H1 (cell line): ENCODE results near the gene TOR4A. TPM values are rescaled to one million over a fixed set of nuclear protein-coding genes. Genes with fewer than 3 reads are reported as not detected.
A peak's percentile ranks its signal among the peaks of the same experiment; 100 is the strongest.

ENCODE experiments used
- CTCF ChIA-PET: fragments of 300-600 bp; sonication (Branson Sonifier 250); formaldehyde crosslinking; loops from one replicate; lab custom pipeline; 2021; ENCODE audit not compliant: partially characterized antibody; lab: Charles Lee
- POLR2A ChIA-PET: fragments of 300-600 bp; sonication (Branson Sonifier 250); formaldehyde crosslinking; loops from one replicate; lab custom pipeline; 2021; ENCODE audit warnings: inconsistent platforms; ENCODE audit not compliant: partially characterized antibody; lab: Charles Lee
- DNase-seq, 2 experiments: peaks; one replicate each; pipeline versions ENCODE4 v3.0.0 to v3.0.0-alpha.2; 2010 to 2022; ENCODE audit warnings: low spot score in 2 of 2, low read depth in 1 of 2, mixed read lengths in 1 of 2
- FAIRE-seq: peaks from 2 replicates; lab custom pipeline; 2011; peaks lifted over from hg19 to GRCh38; lab: Jason Lieb, UNC
- H2AFZ ChIP-seq: 2 replicates; pipeline ENCODE4 v1.8.1; 2012; ENCODE audit warnings: low read length, inconsistent platforms
- H2AK5ac ChIP-seq: 2 replicates; pipeline ENCODE4 v1.6.1; 2013; ENCODE audit warnings: low read depth, low read length
- H2BK120ac ChIP-seq: replicated peaks from 2 replicates; pipeline ENCODE3; 2013; ENCODE audit warnings: low read depth, low read length, inconsistent platforms
- H2BK12ac ChIP-seq: 2 replicates; pipeline ENCODE4 v1.6.1; 2013; ENCODE audit warnings: low read depth, low read length
- H2BK15ac ChIP-seq: 2 replicates; pipeline ENCODE4 v1.6.1; 2013; ENCODE audit warnings: low read length
- H2BK20ac ChIP-seq: 2 replicates; pipeline ENCODE4 v1.6.1; 2013; ENCODE audit warnings: low read length
- H2BK5ac ChIP-seq: 2 replicates; pipeline ENCODE4 v1.6.1; 2013; ENCODE audit warnings: low read depth, low read length
- H3K14ac ChIP-seq: 2 replicates; pipeline ENCODE4 v1.6.1; 2013; ENCODE audit warnings: inconsistent platforms; ENCODE audit not compliant: insufficient read length
- H3K18ac ChIP-seq: 2 replicates; pipeline ENCODE4 v1.6.1; 2013; ENCODE audit warnings: low read length; ENCODE audit errors: extremely low read depth
- H3K23ac ChIP-seq: 2 replicates; pipeline ENCODE4 v1.6.1; 2013; ENCODE audit warnings: inconsistent platforms; ENCODE audit not compliant: insufficient read length
- H3K23me2 ChIP-seq: 2 replicates; pipeline ENCODE4 v1.6.1; 2013; ENCODE audit warnings: low read depth, low read length
- H3K27ac ChIP-seq: 2 replicates; pipeline ENCODE4 v1.6.1; 2011; ENCODE audit warnings: low read depth, low read length, inconsistent platforms
- H3K27me3 ChIP-seq, 4 experiments: replicated peaks in 1 of 4; 1 replicate in 1 of 4; 2 replicates in 3 of 4; pipeline versions ENCODE4 v1.6.1 to v1.8.1; 2011 to 2013; ENCODE audit warnings: low read length in 3 of 4, mild to moderate bottlenecking in 3 of 4, inconsistent platforms in 2 of 4, mixed read lengths in 2 of 4, moderate library complexity in 1 of 4; ENCODE audit not compliant: control insufficient read depth in 3 of 4, insufficient read depth in 3 of 4; ENCODE audit errors: extremely low read depth in 1 of 4
- H3K36me3 ChIP-seq, 4 experiments: 2 replicates each; pipeline versions ENCODE4 v1.6.1 to v1.8.1; 2011 to 2013; ENCODE audit warnings: mild to moderate bottlenecking in 4 of 4, low read length in 3 of 4, moderate library complexity in 2 of 4, control low read depth in 1 of 4, inconsistent platforms in 1 of 4; ENCODE audit not compliant: insufficient read depth in 4 of 4, control insufficient read depth in 2 of 4
- H3K4ac ChIP-seq: replicated peaks from 2 replicates; pipeline ENCODE3; 2013; ENCODE audit warnings: low read length, low read depth, mixed read lengths, inconsistent platforms; ENCODE audit not compliant: insufficient read length
- H3K4me1 ChIP-seq, 4 experiments: replicated peaks in 1 of 4; 1 replicate in 1 of 4; 2 replicates in 3 of 4; pipeline versions ENCODE4 v1.6.1 to v1.8.1; 2011 to 2013; ENCODE audit warnings: low read length in 3 of 4, inconsistent platforms in 2 of 4, mixed read lengths in 1 of 4; ENCODE audit not compliant: insufficient read depth in 4 of 4, control insufficient read depth in 3 of 4
- H3K4me2 ChIP-seq, 2 experiments: 2 replicates each; pipeline versions ENCODE4 v1.6.1 to v1.8.1; 2011 to 2013; ENCODE audit warnings: low read depth in 2 of 2, low read length in 2 of 2, control low read depth in 1 of 2, inconsistent platforms in 1 of 2, mild to moderate bottlenecking in 1 of 2; ENCODE audit not compliant: insufficient read depth in 1 of 2
- H3K4me3 ChIP-seq, 4 experiments: fragments of 200-600, 300-600 bp in 1 of 4; sonication (generic), shearing (Covaris generic), sonication (Bioruptor Twin) in 1 of 4; 2 replicates each; pipeline versions ENCODE4 v1.5.1 to v1.8.1; 2011 to 2016; ENCODE audit warnings: low read length in 4 of 4, low read depth in 3 of 4, control low read depth in 2 of 4, inconsistent platforms in 2 of 4, mild to moderate bottlenecking in 2 of 4, mixed read lengths in 1 of 4, moderate library complexity in 1 of 4; ENCODE audit not compliant: insufficient read depth in 2 of 4; ENCODE audit errors: extremely low read depth in 1 of 4
- H3K56ac ChIP-seq: replicated peaks from 2 replicates; pipeline ENCODE3; 2013; ENCODE audit warnings: low read depth, mild to moderate bottlenecking, mixed read lengths, low read length, inconsistent platforms; ENCODE audit not compliant: insufficient read length
- H3K79me1 ChIP-seq: 2 replicates; pipeline ENCODE4 v1.6.1; 2013; ENCODE audit warnings: low read depth, low read length, control low read depth
- H3K79me2 ChIP-seq, 2 experiments: 2 replicates each; pipeline versions ENCODE4 v1.6.1 to v1.8.1; 2012 to 2013; ENCODE audit warnings: low read length in 2 of 2, mild to moderate bottlenecking in 2 of 2, inconsistent platforms in 1 of 2; ENCODE audit not compliant: insufficient read depth in 2 of 2, control insufficient read depth in 1 of 2
- H3K9ac ChIP-seq, 4 experiments: replicated peaks in 1 of 4; 1 replicate in 1 of 4; 2 replicates in 3 of 4; pipeline versions ENCODE4 v1.6.1 to v1.8.1; 2011 to 2013; ENCODE audit warnings: low read depth in 3 of 4, low read length in 3 of 4, control low read depth in 2 of 4, mild to moderate bottlenecking in 2 of 4, moderate library complexity in 2 of 4, inconsistent platforms in 1 of 4; ENCODE audit errors: extremely low read depth in 1 of 4
- H3K9me3 ChIP-seq, 2 experiments: 2 replicates each; pipeline versions ENCODE4 v1.6.1 to v1.8.1; 2012 to 2013; ENCODE audit warnings: mild to moderate bottlenecking in 2 of 2, moderate library complexity in 2 of 2, control low read depth in 1 of 2, inconsistent platforms in 1 of 2, low read depth in 1 of 2, low read length in 1 of 2, mixed read lengths in 1 of 2; ENCODE audit not compliant: insufficient read depth in 2 of 2
- H4K20me1 ChIP-seq, 2 experiments: replicated peaks in 1 of 2; 2 replicates each; pipeline versions ENCODE3 to v1.8.1; 2011 to 2013; ENCODE audit warnings: inconsistent platforms in 2 of 2, low read length in 2 of 2, mild to moderate bottlenecking in 1 of 2; ENCODE audit not compliant: insufficient read depth in 2 of 2, control insufficient read depth in 1 of 2
- H4K5ac ChIP-seq: 2 replicates; pipeline ENCODE4 v1.6.1; 2013; ENCODE audit warnings: low read length, low read depth, mixed read lengths, inconsistent platforms; ENCODE audit not compliant: insufficient read length
- H4K8ac ChIP-seq: 2 replicates; pipeline ENCODE4 v1.8.0; 2013; ENCODE audit warnings: mild to moderate bottlenecking, moderate library complexity, low read length, inconsistent platforms; ENCODE audit not compliant: insufficient read depth; ENCODE audit errors: extremely low read depth
- H4K91ac ChIP-seq: replicated peaks from 2 replicates; pipeline ENCODE3; 2013; ENCODE audit warnings: low read length, mixed read lengths, inconsistent platforms; ENCODE audit not compliant: insufficient read length
- BACH1 ChIP-seq: IDR thresholded peaks from 2 replicates; pipeline ENCODE4 v1.6.1; 2012; ENCODE audit warnings: low read length, improper control_type of control experiment
- E2F6 ChIP-seq: IDR thresholded peaks from 2 replicates; pipeline ENCODE4 v1.6.1; 2012; ENCODE audit warnings: inconsistent platforms
- EGR1 ChIP-seq: IDR thresholded peaks from 2 replicates; pipeline ENCODE4 v1.6.1; 2011; ENCODE audit warnings: low read depth, low read length, borderline replicate concordance
- HDAC6 ChIP-seq: IDR thresholded peaks from one replicate; pipeline ENCODE4 v1.7.1; 2012; ENCODE audit warnings: low read depth, mild to moderate bottlenecking, inconsistent platforms, low read length, moderate library complexity
- KDM4A ChIP-seq: IDR thresholded peaks from one replicate; pipeline ENCODE4 v1.7.1; 2012; ENCODE audit warnings: low read depth, mild to moderate bottlenecking, moderate library complexity, low read length, inconsistent platforms; ENCODE audit not compliant: severe bottlenecking
- PHF8 ChIP-seq: fragments of 200-600 bp; sonication (generic); conservative IDR thresholded peaks from 2 replicates; pipeline ENCODE4 v1.7.1; 2012; ENCODE audit warnings: low read depth, mild to moderate bottlenecking, inconsistent platforms, low read length, moderate library complexity
- POLR2A ChIP-seq, 2 experiments: IDR thresholded peaks; 1 replicate in 1 of 2; 2 replicates in 1 of 2; pipeline ENCODE4 v1.6.1; 2011; ENCODE audit warnings: low read depth in 2 of 2, low read length in 2 of 2, mild to moderate bottlenecking in 2 of 2; ENCODE audit errors: control extremely low read depth in 1 of 2
- POLR2AphosphoS5 ChIP-seq: IDR thresholded peaks from 2 replicates; pipeline ENCODE4 v1.6.1; 2011; ENCODE audit warnings: low read depth, low read length
- RBBP5 ChIP-seq: IDR thresholded peaks from 2 replicates; pipeline ENCODE4 v1.7.1; 2012; ENCODE audit warnings: low read depth, mild to moderate bottlenecking, inconsistent platforms, low read length, moderate library complexity, borderline replicate concordance
- SAP30 ChIP-seq: fragments of 300-600 bp; sonication (generic); IDR thresholded peaks from 2 replicates; pipeline ENCODE4 v1.7.1; 2012; ENCODE audit warnings: low read length, moderate library complexity, mild to moderate bottlenecking, inconsistent platforms; ENCODE audit not compliant: insufficient read depth, insufficient replicate concordance
- SIN3A ChIP-seq, 2 experiments: IDR thresholded peaks in 1 of 2; conservative IDR thresholded peaks in 1 of 2; 2 replicates each; pipeline ENCODE4 v1.6.1; 2011 to 2012; ENCODE audit warnings: low read length in 2 of 2, improper control_type of control experiment in 1 of 2, low read depth in 1 of 2, mild to moderate bottlenecking in 1 of 2
- WGBS, 2 experiments: shearing (Covaris generic) in 1 of 2; methylation state at CpG; one replicate each; pipeline versions ENCODE4 v1.1.6 to v1.1.7; 2013 to 2015; ENCODE audit warnings: low lambda C conversion rate in 2 of 2, mixed read lengths in 2 of 2, inconsistent platforms in 1 of 2, low coverage in 1 of 2, missing lambda C conversion rate in 1 of 2; ENCODE audit not compliant: insufficient replicate concordance in 2 of 2, insufficient coverage in 1 of 2, insufficient read length in 1 of 2; ENCODE audit errors: extremely low coverage in 1 of 2, missing lambda C conversion rate in 1 of 2; 5-methylcytosine and 5-hydroxymethylcytosine counted together
- polyA plus RNA-seq, 7 experiments: library from polyadenylated mRNA; depleted of rRNA in 3 of 7; stranded (reverse) in 5 of 7; unstranded in 2 of 7; fragments of >200 nt in 5 of 7; fragments of 200-250 nt in 2 of 7; gene quantifications; 1 replicate in 5 of 7; 2 replicates in 1 of 7; 4 replicates in 1 of 7; pipeline versions ENCODE4 v1.2.1 to v1.2.3, GENCODE V29; 2011 to 2013; ENCODE audit warnings: missing spikeins in 2 of 7, mixed read lengths in 2 of 7
- total RNA-seq: library from RNA; stranded (reverse); fragmentation: NEBNext Ultra II Directional; extraction: Animal tissue kit (Norgen Biotek cat#: 25700); gene quantifications from 2 replicates; pipeline ENCODE4 v1.2.1, GENCODE V29; 2021

Gene TOR4A
- total and polyA plus RNA-seq, 2 of the 8 experiments (the other 6 are each of a cell fraction or from before 2014, with no cell fraction given): 8.4 to 9.3 TPM

DNA sequence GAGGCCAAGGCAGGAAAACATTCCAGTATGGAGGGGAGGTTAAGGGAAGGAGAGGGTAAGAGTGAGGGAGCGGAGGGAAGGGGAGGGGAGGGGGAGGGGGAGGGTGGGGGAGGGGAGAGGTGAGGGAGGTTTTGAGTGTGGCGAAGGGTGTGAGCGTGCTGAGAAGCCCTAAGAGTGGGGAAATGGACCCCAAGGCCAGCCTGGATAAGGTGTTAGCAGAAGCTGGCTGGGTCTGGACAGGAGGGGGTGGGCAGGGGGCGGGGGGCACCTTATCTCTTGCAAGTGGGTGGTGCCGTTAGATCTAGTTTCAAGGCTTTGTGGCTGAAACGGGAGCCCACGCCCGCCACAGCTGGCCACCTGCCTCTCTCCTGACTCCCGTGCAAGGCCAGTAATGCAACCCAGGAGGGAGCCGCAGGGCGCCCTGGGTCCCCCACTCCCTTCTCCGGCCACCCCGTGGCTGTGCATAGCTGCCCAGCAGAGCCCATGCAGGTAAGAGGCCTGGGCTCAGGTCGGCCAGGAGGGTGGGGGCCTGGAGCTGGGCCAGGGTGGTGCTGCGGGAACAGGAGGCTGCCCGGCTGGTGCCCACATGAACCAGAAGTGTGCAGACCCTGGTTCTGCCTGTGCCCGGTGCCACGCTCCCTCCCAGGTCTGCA lies 49.5 kb upstream of the TOR4A start:
- POLR2A ChIA-PET: interaction anchor here (1.1 to 69.9 kb wide), 7 partner anchors 11 to 111 kb away, joined by 3 to 1462 read pairs (median 5); partner anchors contain the start of genes ANAPC2, NDOR1, NELFB and SSNA1
- H3K79me1 ChIP-seq: no peaks in the 10 kb centered on the region
- DNase-seq (no peak), FAIRE-seq (no peak)
- H3K79me2 ChIP-seq: no peaks in the 10 kb centered on the region
- no peak overlapping the region for H3K56ac ChIP-seq
- no peak overlapping the region for H3K27ac ChIP-seq
- H3K14ac ChIP-seq: no peak overlapping the region
- H2BK5ac ChIP-seq: no peak overlapping the region
- H3K9ac ChIP-seq: no peak overlapping the region
- no peak overlapping the region for H4K8ac ChIP-seq
- H3K36me3 ChIP-seq: no peaks in the 10 kb centered on the region
- H3K23ac ChIP-seq: no peak overlapping the region
- peak overlapping the region in 1 of 2 experiments; percentile 50; a peak in 1 of 4 replicates for H3K4me2 ChIP-seq
- 80% methylated on average over 12 of the region's 18 CpGs; no CpG with 5 or more reads in 1 of the 2 experiments for WGBS, 2 experiments
- H3K4me3 ChIP-seq: no peak overlapping the region
- H4K5ac ChIP-seq: peak overlapping the region; percentile 62
- no peak overlapping the region; the same call in 1 of the 2 replicates for H3K18ac ChIP-seq
- no peak overlapping the region for H2BK20ac ChIP-seq
- no peak overlapping the region for H2BK12ac ChIP-seq
- no peak overlapping the region for H2AK5ac ChIP-seq
- peaks cover 0 to 1% of the 10 kb centered on the region in 2 experiments for H4K20me1 ChIP-seq
- H3K27me3 ChIP-seq: no peaks in the 10 kb centered on the region; a peak in 1 of 7 replicates
- H3K4ac ChIP-seq: no peak overlapping the region
- H3K23me2 ChIP-seq: peaks cover 6% of the 10 kb centered on the region; the same call in 1 of the 2 replicates
- H2BK120ac ChIP-seq: no peak overlapping the region
- no peak overlapping the region for H2AFZ ChIP-seq
- H3K4me1 ChIP-seq: peaks cover 0 to 17% (median 6%) of the 10 kb centered on the region in 4 experiments; a peak in 5 of 7 replicates
- no peaks in the 10 kb centered on the region for H3K9me3 ChIP-seq
- no peak overlapping the region for H2BK15ac ChIP-seq
- CTCF ChIA-PET: interaction anchor here (0.9 to 20.2 kb wide), 28 partner anchors 11 to 199 kb away, joined by 3 to 204 read pairs (median 4); partner anchors contain the start of genes ANAPC2, LRRC26, NPDC1 and SAPCD2
- no peak overlapping the region for H4K91ac ChIP-seq
- TF ChIP-seq KDM4A (peak; percentile 18), BACH1 (no peak), EGR1 (no peak), SIN3A (conservative IDR thresholded peaks at IDR 0.05 in 1 of 2, IDR thresholded peaks at IDR 0.05 in 1 of 2; ENCODE audit: low read depth in 1 of 2, low read length in 2 of 2) (no peak), SAP30 (no peak), POLR2AphosphoS5 (no peak), PHF8 (no peak), RBBP5 (0 out of 2 replicates have a peak, but pooled peaks have one; percentile 40), HDAC6 (no peak), POLR2A (IDR thresholded peaks at IDR 0.05; ENCODE audit: control extremely low read depth in 1 of 2, low read depth in 2 of 2, low read length in 2 of 2) (no peak), E2F6 (no peak)
